Stimulated activated CD8-positive, alpha-beta memory T cell treated with anti-CD3 and anti-CD28 coated beads, Interleukin-4, amount 100 ng/mL, for 24 hours (primary cell): ENCODE results near the gene PKMYT1.

Source experiments
- DNase-seq: peaks from one replicate; pipeline ENCODE4 v3.0.0-alpha.2; 2020; ENCODE audit warnings: low read depth

The PKMYT1 gene

DNA sequence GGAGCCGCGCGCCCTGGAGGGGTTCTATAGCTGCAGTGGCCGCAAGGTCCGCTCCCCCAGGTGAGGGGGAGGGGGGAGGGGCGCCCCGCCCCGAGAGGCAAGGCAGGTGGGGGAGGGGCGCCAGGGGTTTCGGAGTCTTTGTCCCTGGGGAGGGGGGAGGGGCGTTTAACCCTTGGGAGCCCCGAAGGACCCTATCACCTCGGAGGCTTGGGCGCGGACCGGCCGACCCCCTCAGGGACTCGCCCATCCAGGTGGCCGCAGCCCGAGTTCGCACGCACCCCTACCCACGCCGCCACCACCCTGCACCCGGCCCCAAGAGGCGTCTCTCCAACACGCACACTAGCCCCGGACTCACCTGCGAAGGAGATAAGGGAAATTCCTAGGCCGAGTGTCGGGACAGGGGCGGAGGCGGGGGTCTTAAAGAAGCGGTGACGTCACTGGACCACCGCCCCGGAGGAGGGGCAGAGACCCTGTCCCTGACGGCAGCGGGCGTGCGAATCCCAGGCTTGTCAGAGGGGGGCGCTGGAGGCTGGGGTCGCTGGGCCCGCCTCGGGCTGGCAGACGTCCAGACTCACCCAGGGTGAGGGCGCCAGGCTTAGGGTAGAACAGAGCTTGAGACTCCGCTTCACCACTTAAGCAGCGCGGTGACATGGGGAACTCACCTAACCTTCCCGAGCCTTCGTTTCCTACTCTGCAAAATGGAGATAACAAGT, 37.7 kb upstream of the PKMYT1 start, which contains the start of gene CLDN6:
CLDN6 (minus strand) TSS at position 390 of the 713 bp plus-strand sequence. CDS start 2,162 bp downstream, outside the sequence.
- no peak for DNase-seq

DNA sequence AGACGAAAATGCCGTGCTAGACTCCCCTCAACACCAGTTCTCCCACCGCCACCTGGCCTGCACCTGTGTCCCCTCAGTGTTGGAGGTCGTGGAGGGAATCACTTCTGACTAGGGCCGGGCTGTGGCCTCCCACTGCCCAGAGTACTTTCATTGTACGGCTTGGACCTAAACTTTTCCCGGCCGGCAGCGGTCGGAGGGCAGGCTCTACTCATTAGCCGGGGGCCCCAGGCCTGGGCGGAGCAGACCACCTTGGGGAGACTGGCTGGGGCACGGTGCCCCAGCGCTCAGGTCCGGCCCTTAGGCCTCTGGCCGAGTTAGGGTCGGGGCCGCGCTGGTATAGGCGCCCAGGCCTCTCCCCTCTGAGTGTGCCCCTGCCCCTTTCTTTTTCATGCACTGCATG, 37.1 kb upstream of the PKMYT1 start:
- DNase-seq, result no peak

DNA sequence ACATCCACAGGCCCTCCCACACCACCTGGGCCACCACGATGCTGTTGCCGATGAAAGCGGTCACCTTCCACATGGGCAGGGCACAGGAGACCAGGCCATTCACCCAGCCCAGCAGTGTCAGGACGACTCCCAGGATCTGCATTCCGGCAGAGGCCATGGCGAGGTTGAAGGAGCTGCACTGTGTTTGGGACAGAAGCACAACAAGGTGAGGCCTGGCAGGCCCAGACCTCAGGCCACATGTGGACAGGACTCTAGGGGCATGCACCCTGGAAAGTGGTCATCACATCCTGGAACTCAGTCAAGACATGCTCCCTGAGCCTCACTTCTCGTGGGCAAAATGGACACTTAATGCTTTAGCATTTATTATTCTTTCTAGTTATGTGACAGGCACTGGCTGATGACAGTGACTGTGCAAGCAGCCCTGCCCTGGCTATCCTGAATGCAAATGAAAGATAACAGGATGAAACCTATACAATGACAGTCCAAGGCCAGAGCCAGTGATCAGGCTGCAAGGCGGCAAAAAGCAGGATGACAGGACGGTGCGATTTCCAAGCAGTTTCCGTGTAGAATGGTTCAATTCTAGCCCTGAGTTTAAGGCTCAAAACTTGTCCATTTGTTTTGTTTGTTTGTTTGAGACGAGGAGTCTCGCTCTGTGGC, 35.7 kb upstream of the PKMYT1 start:
- DNase-seq, result no peak

DNA sequence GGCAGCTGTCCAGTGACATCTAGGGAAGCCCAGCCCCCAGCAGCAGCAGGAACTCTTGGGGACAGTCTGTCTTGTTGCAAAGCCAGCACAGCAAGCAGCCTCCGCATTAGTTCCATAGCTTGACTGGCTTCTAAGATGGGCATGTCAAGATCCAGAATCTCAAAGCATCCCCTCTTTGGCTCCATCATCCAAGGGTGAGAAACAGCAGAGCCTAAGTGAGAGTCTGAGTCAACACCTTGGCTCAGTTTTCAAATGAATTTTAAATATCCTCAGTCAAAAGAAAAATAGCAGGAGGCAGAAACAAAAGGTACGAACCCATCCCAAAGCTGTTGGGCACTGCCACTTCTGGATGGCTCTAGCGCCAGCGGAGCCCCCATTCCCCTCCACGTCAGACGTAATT, 34.7 kb upstream of the PKMYT1 start:
- DNase-seq, result no peak

DNA sequence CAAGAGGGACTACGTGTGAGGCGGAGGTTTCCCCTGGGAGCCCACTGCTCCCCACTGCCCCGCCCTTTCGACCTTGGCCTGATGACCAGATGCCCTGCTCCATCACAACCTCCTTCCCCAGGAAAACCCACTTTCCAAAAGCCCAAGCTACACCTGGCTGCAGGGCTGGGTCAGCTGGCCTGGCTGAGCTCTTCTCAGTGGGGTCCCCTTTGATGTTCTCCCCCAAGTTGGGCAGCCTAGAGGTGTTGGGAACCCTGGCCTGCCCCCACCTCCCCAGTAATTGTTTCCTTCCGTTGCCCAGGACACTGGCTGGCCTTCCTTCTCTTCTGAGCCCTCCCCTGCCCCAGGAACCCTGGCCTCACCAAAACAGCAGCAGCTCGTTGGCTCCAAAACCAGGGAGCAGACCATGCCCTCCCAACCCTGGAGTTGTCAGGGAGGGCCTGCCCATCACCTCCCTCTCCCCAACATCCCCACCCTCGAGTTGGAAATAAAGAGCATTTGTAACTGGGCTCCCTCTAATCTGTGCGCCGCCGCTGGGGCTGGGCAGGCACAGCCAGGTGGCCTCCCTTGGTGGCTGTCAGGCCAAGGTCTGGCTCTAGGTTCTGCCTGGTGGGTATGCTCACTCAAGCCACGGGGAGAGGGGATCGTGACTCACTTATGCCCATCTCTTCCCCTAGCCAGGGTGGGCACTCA, 33.9 kb upstream of the PKMYT1 start:
- DNase-seq, result no peak

DNA sequence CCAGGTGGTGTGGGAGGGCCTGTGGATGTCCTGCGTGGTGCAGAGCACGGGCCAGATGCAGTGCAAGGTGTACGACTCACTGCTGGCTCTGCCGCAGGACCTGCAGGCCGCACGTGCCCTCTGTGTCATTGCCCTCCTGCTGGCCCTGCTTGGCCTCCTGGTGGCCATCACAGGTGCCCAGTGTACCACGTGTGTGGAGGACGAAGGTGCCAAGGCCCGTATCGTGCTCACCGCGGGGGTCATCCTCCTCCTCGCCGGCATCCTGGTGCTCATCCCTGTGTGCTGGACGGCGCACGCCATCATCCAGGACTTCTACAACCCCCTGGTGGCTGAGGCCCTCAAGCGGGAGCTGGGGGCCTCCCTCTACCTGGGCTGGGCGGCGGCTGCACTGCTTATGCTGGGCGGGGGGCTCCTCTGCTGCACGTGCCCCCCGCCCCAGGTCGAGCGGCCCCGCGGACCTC, 33.3 kb upstream of the PKMYT1 start:
- no peak for DNase-seq

DNA sequence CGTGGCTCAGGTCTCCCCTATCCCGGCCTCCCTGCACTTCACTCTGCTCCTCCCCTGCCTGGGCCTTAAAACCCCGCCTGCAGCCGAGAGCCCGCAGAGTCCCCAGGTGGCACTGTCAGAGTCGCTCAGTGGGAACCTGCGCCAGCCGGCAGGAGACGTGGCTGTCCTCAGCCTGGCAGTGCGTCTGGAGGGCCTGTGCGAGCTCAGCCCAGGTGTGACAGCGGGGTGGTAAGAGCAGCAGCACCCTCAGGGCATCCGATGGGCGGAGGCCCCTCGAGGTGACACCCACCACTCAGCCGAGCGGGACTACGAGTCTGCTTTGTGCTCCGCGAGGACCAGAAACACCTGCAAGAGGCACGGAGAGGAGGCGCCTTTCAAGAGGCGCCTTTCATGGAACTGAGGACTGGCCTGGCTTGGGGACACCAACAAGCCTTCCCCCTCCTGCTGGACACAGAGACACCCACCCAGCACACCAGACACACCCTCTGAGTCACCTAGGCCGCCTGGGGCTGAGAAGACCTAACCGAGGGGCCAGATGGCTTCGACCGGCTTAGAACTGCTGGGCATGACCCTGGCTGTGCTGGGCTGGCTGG, 32.7 kb upstream of the PKMYT1 start, which contains the start of gene CLDN9:
CLDN9 (plus strand) TSS at position 96 of the 593 bp plus-strand sequence; CDS start at position 536, 440 bp downstream.
- no peak for DNase-seq

DNA sequence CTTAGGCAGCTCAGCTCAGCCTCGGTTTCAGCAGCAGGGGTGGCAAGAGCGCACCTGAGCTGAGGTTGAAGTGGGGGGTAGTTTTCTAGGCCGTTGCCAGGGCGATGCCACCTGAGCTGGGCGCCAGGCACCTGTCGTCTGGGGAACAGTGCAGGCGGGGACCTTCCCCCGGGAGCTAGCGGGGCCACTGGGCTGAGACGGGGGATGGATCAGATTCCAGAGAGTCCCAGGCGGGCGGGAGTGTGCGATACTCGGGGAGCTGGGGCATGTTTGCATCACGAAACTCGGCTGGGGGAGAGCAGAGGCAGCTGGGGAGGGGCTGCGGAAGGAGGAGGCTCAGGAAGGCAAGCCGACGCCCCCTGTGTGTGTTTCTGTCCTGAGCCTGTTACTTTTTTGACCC, 32.0 kb upstream of the PKMYT1 start:
- DNase-seq, result no peak

DNA sequence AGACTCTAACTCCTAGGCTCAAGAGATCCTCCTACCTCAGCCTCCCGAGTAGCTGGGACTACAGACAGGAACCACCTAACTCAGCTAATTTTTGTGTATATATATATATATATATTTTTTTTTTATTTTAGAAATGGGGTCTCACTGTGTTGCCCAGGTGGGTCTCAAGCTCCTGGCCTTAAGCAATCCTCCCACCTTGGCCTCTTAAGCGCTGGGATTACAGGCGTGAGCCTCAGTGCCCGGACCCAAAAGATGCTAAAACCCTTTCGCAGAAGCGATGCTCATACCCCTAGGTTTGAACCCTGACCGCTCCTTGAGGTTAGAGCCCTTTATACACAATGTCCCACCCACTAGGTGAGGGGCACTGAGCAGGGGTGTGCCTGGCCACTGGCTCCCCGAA, 30.3 kb upstream of the PKMYT1 start:
- DNase-seq, result no peak

DNA sequence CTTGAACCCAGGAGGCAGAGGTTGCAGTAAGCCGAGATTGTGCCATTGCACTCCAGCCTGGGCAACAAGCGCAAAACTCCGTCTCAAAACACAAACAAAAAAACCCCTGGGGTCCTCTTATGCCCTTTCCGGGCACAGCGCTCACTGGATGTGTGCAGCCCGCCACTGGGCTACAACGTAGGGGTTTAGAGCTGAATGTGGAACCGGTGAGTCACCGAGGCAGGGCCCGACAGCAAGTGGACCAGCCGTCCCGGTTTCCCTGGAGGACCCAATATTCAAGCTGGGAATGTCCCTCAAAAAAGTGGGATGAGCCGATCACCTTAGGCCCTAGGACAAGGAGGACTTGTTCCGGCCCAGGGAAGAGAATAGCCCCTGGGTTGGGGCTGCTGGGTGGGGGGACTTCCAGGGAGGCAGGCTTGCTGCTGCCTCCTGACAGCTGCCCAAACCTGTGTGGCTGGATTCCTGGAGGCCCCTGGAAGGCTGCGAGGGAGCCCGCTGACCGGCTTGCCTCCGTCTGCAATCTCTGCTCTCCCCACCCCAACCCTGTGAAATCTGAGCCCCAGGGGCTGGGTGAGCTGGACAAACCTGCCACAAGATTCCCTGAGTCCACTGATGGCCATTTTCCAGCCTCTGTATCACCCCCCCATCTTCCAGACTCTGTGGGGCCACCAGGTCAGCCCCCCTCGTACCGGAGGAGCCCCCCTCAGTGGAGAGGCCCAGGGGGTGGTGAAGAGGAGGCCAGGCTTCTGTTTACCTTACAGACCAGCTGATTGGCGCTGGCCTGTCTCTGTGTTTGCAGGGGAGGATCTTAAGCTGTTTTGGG, 29.5 kb upstream of the PKMYT1 start:
- DNase-seq, result no peak

DNA sequence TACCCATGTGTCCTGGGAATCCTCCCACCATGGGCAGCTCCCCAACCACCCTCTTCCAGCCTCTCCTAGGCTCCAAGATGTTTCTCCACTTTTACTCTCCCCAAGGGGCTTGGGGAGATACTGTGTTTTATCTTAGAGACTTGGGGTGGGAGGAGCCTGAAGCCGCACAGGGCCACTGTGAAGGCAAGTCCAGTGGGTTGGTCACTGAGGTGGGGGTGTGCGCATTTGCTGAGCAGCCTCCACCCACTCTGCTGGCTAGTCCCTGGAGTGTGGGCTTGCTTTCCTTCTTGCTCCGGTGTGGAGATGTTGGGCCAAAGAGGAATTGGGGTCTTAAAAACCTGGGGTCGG, 28.4 kb upstream of the PKMYT1 start:
- DNase-seq, result no peak

DNA sequence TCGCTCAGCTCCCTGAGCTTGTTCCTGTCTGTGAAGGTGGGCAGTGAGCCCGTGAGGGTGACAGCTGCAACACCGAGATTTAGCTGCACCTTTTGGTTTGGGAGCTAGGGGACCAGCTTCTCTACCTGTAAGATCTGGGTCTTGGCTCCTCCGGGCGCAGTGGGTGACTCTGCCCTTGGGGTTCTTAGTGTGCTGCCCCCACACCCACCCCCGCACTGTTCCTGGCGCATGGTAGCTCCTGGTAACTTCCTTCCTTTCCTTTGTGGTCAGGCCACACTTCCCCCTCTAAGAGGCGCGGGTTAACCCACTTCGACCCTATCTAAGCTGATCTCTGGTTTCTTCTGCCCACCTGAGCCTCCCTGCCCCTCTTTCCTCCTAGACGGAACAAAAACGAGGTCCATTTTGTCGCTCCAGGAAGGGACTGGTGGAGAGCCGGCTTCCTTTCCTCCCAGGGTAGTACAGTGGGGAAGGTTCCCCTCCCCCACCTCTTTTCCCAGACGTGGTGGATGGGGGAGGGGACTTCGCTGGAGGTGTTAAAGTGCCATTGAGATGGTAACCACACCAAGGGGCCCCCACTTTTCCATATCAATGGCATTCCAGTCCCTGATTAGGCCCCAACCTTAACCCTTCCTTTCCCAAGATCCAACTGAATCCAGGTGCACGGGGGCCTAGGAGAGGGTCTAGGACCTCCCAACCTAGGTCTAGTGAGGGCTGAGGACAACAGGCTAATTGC, 27.9 kb upstream of the PKMYT1 start:
- DNase-seq, result no peak

DNA sequence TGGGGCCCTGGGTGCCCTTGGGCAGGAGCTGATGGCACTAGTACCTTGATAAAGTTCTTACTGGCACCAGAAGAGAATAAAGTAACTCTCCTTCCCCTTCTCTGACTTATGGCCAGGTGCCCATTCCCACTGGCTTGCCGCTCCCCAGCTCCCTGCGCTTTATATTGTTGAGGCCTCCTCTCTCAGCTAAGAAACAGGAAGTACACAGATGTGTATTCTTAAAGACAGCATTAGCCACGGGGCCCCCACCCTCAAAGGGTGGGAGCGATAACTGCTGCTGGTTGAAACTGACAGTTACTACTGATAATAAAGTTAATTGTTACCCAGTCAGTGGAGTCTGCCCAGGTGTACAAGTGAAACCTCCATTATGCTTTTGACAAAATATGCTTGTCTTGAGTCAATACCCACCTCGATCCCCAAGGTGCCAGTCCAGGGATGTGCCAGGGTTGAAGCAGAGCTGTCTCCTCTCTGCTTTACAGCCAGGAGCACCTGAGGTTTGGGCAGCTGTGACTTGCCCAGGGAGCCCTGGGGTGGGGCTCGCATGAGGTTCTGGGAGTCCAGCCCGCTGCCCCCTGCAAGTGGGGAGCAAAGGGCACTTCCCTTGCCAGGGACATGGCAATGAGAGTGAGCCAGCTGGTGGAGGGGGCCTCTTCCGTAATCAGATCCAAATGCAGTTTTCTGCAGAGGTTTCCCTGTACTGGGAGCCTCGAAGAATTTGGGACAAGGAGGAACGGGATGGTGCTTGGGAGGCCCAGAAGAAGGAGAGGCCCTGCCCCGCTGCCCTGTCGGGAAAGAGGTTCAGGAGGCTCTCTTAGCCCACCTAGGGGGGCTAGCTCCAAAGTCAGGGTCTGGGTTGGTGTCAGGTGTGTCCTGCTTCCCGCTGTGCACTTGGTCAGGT, 27.1 kb upstream of the PKMYT1 start:
- DNase-seq, result no peak

DNA sequence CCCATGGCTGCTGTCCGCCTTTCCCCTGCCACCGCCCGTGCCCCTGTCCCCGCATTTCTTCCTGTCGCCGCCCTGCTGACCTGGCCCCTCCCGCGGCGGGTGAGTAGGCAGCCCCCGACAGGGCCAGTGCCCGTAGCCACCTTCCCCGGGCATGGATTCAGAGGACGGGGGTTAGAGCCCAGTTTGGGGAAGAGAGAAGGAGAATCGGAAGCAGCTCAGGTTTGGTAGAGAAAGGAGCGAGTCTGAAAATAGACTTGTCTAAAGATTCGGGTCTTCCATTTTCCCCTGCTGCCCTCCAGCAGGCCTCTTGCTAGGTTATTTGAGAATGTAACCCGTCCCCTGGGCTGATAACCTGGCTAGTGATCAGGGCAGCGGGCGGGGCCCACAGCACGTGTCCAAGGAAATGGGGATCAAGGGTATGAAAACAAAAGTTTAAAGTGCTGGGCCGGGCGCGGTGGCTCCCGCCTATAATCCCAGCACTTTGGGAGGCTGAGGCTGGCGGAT, 24.6 kb upstream of the PKMYT1 start:
- DNase-seq, result no peak

DNA sequence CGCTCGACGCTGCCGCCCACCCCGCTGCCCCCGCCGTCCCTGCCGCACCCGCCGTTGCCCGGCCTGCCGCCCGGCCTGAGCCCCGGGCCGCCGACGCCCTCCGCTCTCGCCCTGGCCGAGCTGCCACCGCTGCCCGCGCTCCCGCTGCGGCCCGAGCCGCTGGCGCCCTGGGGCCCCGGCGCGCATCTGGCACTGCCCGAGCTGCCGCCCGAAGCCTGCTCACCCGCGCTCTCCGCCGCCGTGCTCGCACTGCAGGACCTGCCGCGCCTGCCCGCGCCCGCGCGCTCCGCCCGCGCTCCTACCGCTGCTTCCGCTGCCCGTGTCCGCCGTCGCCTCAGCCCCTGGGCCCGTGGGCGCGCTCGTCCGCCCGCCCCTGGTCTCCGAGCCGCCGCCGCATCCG, 24.1 kb upstream of the PKMYT1 start:
- no peak for DNase-seq

DNA sequence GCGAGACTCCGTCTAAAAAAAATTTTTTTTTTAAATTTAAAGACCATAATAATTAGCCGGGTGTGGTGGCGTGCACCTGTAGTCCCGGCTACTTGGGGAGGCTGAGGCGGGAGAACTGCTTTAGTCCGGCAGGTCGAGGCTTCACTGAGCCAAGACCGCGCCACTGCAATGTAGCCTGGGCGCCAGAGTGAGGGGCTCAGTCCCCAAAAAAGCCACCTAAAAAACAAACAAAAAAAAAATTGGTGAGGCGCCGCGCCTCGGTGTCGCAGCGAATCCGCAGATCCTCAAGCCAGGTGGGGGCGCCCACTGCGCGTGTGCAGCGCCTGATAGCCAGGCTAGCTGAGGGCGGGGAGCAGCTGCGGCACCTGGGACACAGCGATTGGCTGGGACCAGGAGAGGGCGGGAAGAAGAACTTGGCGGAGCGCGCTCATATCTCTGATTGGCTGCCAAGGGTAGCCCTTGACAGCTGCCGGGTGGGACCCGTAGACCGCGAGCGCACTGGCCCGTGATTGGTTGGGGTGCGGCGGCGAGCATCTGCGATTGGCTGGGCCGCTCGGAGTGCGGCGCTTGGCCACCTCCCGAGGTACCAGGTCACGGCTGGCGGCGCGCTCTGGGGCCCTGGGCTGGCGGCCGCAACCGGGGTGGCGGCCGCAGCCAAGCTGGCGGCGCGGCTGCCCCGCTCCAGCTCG, 23.5 kb upstream of the PKMYT1 start:
- peak; percentile 92 for DNase-seq

DNA sequence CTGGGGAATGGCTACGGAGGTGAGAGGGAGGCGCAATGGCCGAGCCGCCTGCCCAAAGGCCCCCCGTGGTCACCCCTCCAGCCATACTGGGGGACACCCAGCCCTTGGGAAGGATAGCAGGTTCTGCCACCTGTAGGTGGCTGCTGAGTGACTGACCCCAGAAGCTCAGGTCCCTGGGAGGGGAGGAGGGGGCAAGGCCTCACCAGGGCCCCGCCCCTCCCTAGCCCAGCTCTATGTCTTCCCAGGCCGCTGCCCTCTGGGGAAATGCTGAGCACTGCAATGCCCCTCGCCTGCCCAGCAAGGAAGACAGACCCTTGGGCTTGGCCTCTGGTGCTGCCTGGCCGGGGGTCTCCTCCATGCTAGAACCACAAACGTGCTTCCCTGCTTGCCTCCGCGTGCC, 21.1 kb upstream of the PKMYT1 start:
- no peak for DNase-seq

DNA sequence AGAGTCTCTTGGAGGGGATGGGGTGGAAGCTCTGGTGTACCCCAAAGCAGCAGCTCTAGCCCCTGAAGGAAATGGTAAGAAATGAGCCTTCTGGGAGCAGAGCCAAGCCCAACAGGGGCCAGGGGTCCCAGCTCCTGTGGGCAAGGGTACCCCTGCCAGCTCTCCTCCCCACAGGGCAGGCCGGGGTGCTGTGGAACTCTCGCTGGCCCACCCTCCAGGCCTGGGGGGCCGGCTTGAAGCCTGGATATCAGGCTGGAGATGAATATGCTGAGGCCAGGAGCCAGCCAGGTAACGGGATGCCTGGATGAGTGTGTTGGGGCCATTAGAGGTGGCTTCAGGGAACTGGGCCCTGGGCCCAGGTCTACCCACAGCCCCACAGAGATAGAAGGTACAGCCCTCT, 20.3 kb upstream of the PKMYT1 start:
- no peak for DNase-seq

DNA sequence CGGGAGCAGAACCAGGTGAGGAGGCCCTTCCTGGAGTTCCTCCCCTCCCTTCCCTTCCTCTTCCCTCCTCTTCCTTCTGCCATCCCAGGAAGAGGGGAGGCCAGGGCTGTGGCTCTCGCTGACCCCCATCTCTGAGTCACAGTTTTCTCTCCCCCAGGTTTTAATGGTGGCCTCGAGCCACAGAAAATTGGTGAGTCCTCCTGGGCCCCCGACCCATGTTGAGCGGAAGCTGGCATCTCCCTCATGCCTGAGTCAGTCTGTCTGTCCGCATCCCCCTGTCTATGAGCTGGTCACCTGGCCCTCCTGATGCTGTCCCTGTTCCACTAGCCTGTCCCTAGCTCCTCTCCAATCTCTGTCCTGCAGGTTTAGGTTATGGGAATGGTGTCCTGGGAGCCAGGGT, 19.7 kb upstream of the PKMYT1 start:
- no peak for DNase-seq
